Measurements from ENCODE around the gene SORCS3.

The SORCS3 gene

GRCh38 chr10:104664205-104664604 lies 23.1 kb downstream of the SORCS3 start:
- H3K4me3 ChIP-seq (IDR thresholded peaks at IDR 0.05; ENCODE audit: insufficient read depth, low read depth, low read length), result no peak overlapping the region
- H3K9ac ChIP-seq, result no peak overlapping the region
- H2AFZ ChIP-seq (ENCODE audit: low read depth), result no peak overlapping the region
- no peaks in the 10 kb centered on the region for H3K4me1 ChIP-seq (ENCODE audit: low read depth, poor library complexity, severe bottlenecking)
- TF ChIP-seq, protein P1, sequence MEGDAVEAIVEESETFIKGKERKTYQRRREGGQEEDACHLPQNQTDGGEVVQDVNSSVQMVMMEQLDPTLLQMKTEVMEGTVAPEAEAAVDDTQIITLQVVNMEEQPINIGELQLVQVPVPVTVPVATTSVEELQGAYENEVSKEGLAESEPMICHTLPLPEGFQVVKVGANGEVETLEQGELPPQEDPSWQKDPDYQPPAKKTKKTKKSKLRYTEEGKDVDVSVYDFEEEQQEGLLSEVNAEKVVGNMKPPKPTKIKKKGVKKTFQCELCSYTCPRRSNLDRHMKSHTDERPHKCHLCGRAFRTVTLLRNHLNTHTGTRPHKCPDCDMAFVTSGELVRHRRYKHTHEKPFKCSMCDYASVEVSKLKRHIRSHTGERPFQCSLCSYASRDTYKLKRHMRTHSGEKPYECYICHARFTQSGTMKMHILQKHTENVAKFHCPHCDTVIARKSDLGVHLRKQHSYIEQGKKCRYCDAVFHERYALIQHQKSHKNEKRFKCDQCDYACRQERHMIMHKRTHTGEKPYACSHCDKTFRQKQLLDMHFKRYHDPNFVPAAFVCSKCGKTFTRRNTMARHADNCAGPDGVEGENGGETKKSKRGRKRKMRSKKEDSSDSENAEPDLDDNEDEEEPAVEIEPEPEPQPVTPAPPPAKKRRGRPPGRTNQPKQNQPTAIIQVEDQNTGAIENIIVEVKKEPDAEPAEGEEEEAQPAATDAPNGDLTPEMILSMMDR (conservative IDR thresholded peaks at IDR 0.05; ENCODE audit: low read depth, low read length), result no peak
- H3K79me2 ChIP-seq (ENCODE audit: insufficient read depth, low read depth), result no peaks in the 10 kb centered on the region
- H3K27me3 ChIP-seq (ENCODE audit: insufficient read depth, low read depth), result no peaks in the 10 kb centered on the region
- H3K27ac ChIP-seq, result no peak overlapping the region
- H3K4me2 ChIP-seq, result no peak overlapping the region
- no peaks in the 10 kb centered on the region for H4K20me1 ChIP-seq (ENCODE audit: insufficient read depth)
- no peaks in the 10 kb centered on the region for H3K36me3 ChIP-seq (ENCODE audit: insufficient read depth)

- Histone ChIP-seq H3K4me3 (IDR thresholded peaks at IDR 0.05; ENCODE audit: insufficient read depth, low read depth, low read length) (no peak overlapping the region), H3K27ac (no peak overlapping the region), H3K4me1 (ENCODE audit: low read depth, poor library complexity, severe bottlenecking) (no peaks in the 10 kb centered on the region)
These were observed 24.1 kb downstream of the SORCS3 start for GRCh38 chr10:104665174-104665573.

GRCh38 chr10:104666106-104666505 lies 25.0 kb downstream of the SORCS3 start:
- H3K4me2 ChIP-seq, result no peak overlapping the region
- H3K36me3 ChIP-seq (ENCODE audit: insufficient read depth), result no peaks in the 10 kb centered on the region
- H4K20me1 ChIP-seq (ENCODE audit: insufficient read depth), result no peaks in the 10 kb centered on the region
- TF ChIP-seq, protein P1 (conservative IDR thresholded peaks at IDR 0.05; ENCODE audit: low read depth, low read length), result no peak
- no peak overlapping the region for H3K9ac ChIP-seq
- no peaks in the 10 kb centered on the region for H3K4me1 ChIP-seq (ENCODE audit: low read depth, poor library complexity, severe bottlenecking)
- no peaks in the 10 kb centered on the region for H3K79me2 ChIP-seq (ENCODE audit: insufficient read depth, low read depth)
- H3K4me3 ChIP-seq (IDR thresholded peaks at IDR 0.05; ENCODE audit: insufficient read depth, low read depth, low read length), result no peak overlapping the region
- no peak overlapping the region for H2AFZ ChIP-seq (ENCODE audit: low read depth)
- H3K27ac ChIP-seq, result no peak overlapping the region
- H3K27me3 ChIP-seq (ENCODE audit: insufficient read depth, low read depth), result no peaks in the 10 kb centered on the region

More at GRCh38 chr10:104665174-104665573, 24.1 kb downstream of the SORCS3 start:
- Histone ChIP-seq H3K9ac (no peak overlapping the region), H3K36me3 (ENCODE audit: insufficient read depth) (no peaks in the 10 kb centered on the region), H3K27me3 (ENCODE audit: insufficient read depth, low read depth) (no peaks in the 10 kb centered on the region), H3K79me2 (ENCODE audit: insufficient read depth, low read depth) (no peaks in the 10 kb centered on the region), H4K20me1 (ENCODE audit: insufficient read depth) (no peaks in the 10 kb centered on the region), H2AFZ (ENCODE audit: low read depth) (no peak overlapping the region), H3K4me2 (no peak overlapping the region)
- TF ChIP-seq, protein P1 (conservative IDR thresholded peaks at IDR 0.05; ENCODE audit: low read depth, low read length), result no peak

GRCh38 chr10:104676874-104677273 lies 35.8 kb downstream of the SORCS3 start:
- H3K36me3 ChIP-seq (ENCODE audit: insufficient read depth), result no peaks in the 10 kb centered on the region
- H3K79me2 ChIP-seq (ENCODE audit: insufficient read depth, low read depth), result no peaks in the 10 kb centered on the region
- H3K4me1 ChIP-seq (ENCODE audit: low read depth, poor library complexity, severe bottlenecking), result no peaks in the 10 kb centered on the region
- no peaks in the 10 kb centered on the region for H3K27me3 ChIP-seq (ENCODE audit: insufficient read depth, low read depth)
- no peak overlapping the region for H3K9ac ChIP-seq
- H3K4me3 ChIP-seq (IDR thresholded peaks at IDR 0.05; ENCODE audit: insufficient read depth, low read depth, low read length), result no peak overlapping the region
- H2AFZ ChIP-seq (ENCODE audit: low read depth), result no peak overlapping the region
- TF ChIP-seq, protein P1 (conservative IDR thresholded peaks at IDR 0.05; ENCODE audit: low read depth, low read length), result no peak
- H3K4me2 ChIP-seq, result no peak overlapping the region
- H4K20me1 ChIP-seq (ENCODE audit: insufficient read depth), result no peaks in the 10 kb centered on the region
- no peak overlapping the region for H3K27ac ChIP-seq
